ENCODE data around the gene VCL. TPM values are rescaled to one million over a fixed set of nuclear protein-coding genes. Genes with fewer than 3 reads are reported as not detected.

VCL gene
- total and polyA plus RNA-seq, 12 donors = 14.3 to 90.7 (median 43.2) TPM

DNA sequence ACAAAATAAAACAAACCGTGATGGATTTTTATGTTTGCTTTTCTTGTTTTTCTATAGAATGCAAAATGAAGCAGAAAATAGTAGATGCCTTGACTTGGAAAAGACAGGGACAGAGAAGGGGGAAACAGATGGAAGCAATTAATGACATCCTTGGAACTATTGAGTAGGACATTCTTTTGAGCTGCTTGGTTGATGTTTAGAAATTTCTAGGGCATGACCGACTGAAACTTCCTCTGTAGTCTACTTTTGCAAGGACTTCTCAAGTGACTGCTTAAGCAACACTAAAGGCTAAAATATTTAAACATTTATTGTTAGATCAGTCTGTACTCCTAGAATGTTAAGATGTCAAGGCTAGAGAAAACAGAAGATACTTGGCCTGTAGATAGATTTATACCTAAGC is 49.4 kb downstream of the VCL start:
- intact Hi-C loops (cut with DNase I) = no loop called here
- Histone ChIP-seq H3K36me3 (replicated peaks in 1 of 2) (no peaks in the 10 kb centered on the region), H3K27me3 (no peaks in the 10 kb centered on the region), H3K4me3 (no peak overlapping the region), H3K9me3 (replicated peaks in 1 of 3) (no peaks in the 10 kb centered on the region), H3K27ac (no peak overlapping the region), H3K4me1 (replicated peaks in 1 of 2) (peaks cover 0 to 12% of the 10 kb centered on the region in 2 donors)
- DNase-seq = no peak
- WGBS, 4 donors = 67 to 71% (median 70%) methylated on average over 2 of the region's 2 CpGs
- TF ChIP-seq, protein P1, sequence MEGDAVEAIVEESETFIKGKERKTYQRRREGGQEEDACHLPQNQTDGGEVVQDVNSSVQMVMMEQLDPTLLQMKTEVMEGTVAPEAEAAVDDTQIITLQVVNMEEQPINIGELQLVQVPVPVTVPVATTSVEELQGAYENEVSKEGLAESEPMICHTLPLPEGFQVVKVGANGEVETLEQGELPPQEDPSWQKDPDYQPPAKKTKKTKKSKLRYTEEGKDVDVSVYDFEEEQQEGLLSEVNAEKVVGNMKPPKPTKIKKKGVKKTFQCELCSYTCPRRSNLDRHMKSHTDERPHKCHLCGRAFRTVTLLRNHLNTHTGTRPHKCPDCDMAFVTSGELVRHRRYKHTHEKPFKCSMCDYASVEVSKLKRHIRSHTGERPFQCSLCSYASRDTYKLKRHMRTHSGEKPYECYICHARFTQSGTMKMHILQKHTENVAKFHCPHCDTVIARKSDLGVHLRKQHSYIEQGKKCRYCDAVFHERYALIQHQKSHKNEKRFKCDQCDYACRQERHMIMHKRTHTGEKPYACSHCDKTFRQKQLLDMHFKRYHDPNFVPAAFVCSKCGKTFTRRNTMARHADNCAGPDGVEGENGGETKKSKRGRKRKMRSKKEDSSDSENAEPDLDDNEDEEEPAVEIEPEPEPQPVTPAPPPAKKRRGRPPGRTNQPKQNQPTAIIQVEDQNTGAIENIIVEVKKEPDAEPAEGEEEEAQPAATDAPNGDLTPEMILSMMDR (IDR thresholded peaks at IDR 0.05) = no peak
- TF ChIP-seq POLR2A (IDR thresholded peaks at IDR 0.05) = no peak

DNA sequence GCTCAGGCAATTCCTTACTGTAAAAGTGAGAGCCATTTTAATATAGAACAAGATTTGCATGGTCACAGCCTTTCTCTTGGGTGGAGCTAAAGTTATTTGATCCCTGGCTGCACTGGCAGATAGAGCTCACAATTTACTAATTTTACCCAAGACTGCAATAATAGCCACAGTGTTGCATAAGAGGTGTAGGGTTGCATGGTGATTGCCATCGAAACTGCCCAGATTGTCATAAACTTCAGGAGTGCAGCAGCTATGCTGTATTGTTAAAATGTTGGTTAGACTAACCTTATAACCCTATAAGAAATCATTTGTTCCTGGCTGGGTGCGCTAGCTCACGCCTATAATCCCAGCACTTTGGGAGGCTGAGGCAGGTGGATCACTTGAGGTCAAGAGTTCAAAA is 50.0 kb downstream of the VCL start:
- Histone ChIP-seq H3K27me3 (no peaks in the 10 kb centered on the region), H3K4me1 (replicated peaks in 1 of 2) (peaks cover 0 to 12% of the 10 kb centered on the region in 2 donors), H3K4me3 (no peak overlapping the region), H3K36me3 (replicated peaks in 1 of 2) (no peaks in the 10 kb centered on the region), H3K9me3 (replicated peaks in 1 of 3) (no peaks in the 10 kb centered on the region), H3K27ac (no peak overlapping the region)
- intact Hi-C loops (cut with DNase I) = no loop called here
- WGBS, 4 donors = 85 to 94% (median 88%) methylated on average over 3 of the region's 3 CpGs
- TF ChIP-seq POLR2A (IDR thresholded peaks at IDR 0.05) = no peak
- TF ChIP-seq, protein P1 (IDR thresholded peaks at IDR 0.05) = no peak
- DNase-seq = no peak

DNA sequence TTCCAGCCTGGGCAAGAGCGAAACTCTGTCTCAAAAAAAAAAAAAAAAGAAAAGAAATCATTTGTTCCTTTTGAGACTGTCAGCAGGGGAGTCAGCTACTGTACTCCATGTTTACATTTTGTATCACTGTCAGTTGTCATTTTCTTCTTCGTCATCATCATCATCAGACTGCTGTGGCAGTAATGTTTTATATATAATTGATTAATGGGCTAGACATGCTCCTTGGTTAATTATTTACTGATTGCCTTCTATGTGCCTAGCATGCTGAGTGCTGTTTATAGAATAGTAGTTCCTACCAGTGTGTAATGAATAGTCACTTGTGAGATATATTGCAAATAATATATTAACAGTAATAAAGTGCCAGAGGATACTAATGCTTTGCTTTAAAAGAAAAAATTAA is 50.5 kb downstream of the VCL start:
- Histone ChIP-seq H3K4me1 (replicated peaks in 1 of 2) (peaks cover 0 to 12% of the 10 kb centered on the region in 2 donors), H3K36me3 (replicated peaks in 1 of 2) (no peaks in the 10 kb centered on the region), H3K4me3 (no peak overlapping the region), H3K27ac (no peak overlapping the region), H3K27me3 (no peaks in the 10 kb centered on the region), H3K9me3 (replicated peaks in 1 of 3) (no peaks in the 10 kb centered on the region)
- DNase-seq = no peak
- intact Hi-C loops (cut with DNase I) = no loop called here
- no peak for TF ChIP-seq POLR2A (IDR thresholded peaks at IDR 0.05)
- TF ChIP-seq, protein P1 (IDR thresholded peaks at IDR 0.05) = no peak
- 91 to 99% (median 97%) methylated on average over 2 of the region's 2 CpGs for WGBS, 4 donors

DNA sequence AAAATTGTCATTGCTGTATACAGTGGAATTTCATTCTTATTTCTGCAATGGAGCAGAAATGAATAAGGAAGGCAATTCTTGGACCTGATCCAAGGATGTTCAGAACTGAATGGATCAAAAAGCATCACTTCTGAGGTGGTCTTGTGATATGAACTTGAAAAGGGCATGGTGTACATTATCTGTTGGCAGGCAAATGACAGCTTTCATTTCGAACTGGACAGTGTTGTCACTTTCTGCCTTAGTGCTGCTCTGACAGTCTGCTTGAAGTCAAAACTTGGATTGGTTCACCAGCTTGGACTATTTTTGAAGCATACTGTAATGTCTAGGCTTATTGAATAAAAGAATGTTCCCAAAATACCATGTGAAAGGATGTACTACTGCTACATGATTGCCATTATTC is 52.0 kb downstream of the VCL start:
- Histone ChIP-seq H3K36me3 (replicated peaks in 1 of 2) (no peaks in the 10 kb centered on the region), H3K4me1 (replicated peaks in 1 of 2) (peaks cover 0 to 12% of the 10 kb centered on the region in 2 donors), H3K4me3 (no peak overlapping the region), H3K27me3 (no peaks in the 10 kb centered on the region), H3K9me3 (replicated peaks in 1 of 3) (no peaks in the 10 kb centered on the region), H3K27ac (no peak overlapping the region)
- 59 to 75% (median 66%) methylated on average over 1 of the region's 1 CpG for WGBS, 4 donors
- intact Hi-C loops (cut with DNase I) = no loop called here
- DNase-seq = no peak
- TF ChIP-seq POLR2A (IDR thresholded peaks at IDR 0.05) = no peak
- TF ChIP-seq, protein P1 (IDR thresholded peaks at IDR 0.05) = no peak
